Caki2 (cell line): ENCODE data around the gene USP17L29. TPM values are rescaled to one million over a fixed set of nuclear protein-coding genes. Genes with fewer than 3 reads are reported as not detected.
"Not testable (repeated sequence)": the region's sequence is repeated elsewhere in the genome, so short reads cannot be mapped to it uniquely, and the experiment has no call there.

Source experiments
- DNase-seq: peaks from one replicate; pipeline ENCODE4 v3.0.0-alpha.2; 2015; ENCODE audit warnings: low read depth
- in situ Hi-C: cut with HindIII; loops from 2 replicates; pipeline ENCODE4 v1.10.0; 2016; ENCODE audit warnings: low sequenced_read_pairs, low pct_unique_long_range_greater_than_20kb, mixed read lengths
- total RNA-seq: library from RNA; depleted of rRNA; stranded (reverse); fragments of >200 nt; shearing (Covaris generic); gene quantifications from 2 replicates; pipeline ENCODE4 v1.2.3, GENCODE V29; 2014; ENCODE audit warnings: low replicate concordance; rRNA removed

Gene USP17L29, protein sequence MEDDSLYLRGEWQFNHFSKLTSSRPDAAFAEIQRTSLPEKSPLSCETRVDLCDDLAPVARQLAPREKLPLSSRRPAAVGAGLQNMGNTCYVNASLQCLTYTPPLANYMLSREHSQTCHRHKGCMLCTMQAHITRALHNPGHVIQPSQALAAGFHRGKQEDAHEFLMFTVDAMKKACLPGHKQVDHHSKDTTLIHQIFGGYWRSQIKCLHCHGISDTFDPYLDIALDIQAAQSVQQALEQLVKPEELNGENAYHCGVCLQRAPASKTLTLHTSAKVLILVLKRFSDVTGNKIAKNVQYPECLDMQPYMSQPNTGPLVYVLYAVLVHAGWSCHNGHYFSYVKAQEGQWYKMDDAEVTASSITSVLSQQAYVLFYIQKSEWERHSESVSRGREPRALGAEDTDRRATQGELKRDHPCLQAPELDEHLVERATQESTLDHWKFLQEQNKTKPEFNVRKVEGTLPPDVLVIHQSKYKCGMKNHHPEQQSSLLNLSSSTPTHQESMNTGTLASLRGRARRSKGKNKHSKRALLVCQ
- not detected in 2 replicates for total RNA-seq

GRCh38 chr4:9353338-9353737 lies at the start of gene USP17L29:
USP17L29 (plus strand) TSS chr4:9353638; CDS start chr4:9353638, 0 bp downstream.
- DNase-seq, in situ Hi-C loops: not testable (repeated sequence)

DNA sequence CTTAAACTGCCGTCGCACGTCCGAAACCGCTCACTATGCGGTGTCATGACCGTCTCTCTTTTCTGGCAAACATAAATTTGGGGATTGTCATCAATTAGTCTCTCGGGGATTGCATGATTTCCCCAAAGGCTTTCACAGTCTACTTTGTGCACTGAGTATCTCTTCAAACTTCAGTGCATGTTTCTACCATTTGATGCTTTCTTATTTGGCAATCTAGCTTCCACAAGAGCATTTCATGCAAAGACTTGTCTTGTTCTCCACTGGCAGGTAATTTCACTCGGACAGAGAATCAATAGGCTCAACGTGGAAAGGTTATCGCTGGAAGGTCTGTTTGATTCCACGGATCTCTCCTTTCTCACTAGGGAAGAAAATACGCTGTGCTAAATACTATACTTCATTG lies 29.2 kb upstream of the USP17L29 start:
- DNase-seq, in situ Hi-C loops: not testable (repeated sequence)

DNA sequence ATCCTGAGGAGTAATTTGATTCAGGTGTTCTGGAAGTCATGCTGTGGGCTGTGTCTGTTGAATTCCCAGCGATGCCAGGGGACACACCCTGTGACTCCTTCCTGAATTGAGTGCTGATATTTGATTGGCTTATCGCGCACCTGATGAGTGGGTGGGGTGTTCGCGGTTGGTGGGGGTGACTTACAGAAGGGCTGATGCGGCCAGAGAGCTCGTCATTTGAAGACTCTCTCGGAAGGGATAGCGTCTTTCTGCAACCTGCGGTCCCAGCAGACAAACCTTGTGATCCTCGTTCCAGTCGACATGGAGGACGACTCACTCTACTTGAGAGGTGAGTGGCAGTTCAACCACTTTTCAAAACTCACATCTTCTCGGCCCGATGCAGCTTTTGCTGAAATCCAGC lies 28.6 kb upstream of the USP17L29 start, which contains the start of gene USP17L24:
Gene USP17L24, plus strand, starts transcription at position 301 of the 400 bp plus-strand sequence. Its CDS starts 0 bp downstream, at position 301.
- DNase-seq, in situ Hi-C loops: not testable (repeated sequence)

GRCh38 chr4:9329611-9330010 lies 23.8 kb upstream of the USP17L29 start, which contains the start of gene USP17L25:
USP17L25 (plus strand) TSS chr4:9329911; CDS start chr4:9329911, 0 bp downstream.
- DNase-seq, in situ Hi-C loops: not testable (repeated sequence)

DNA sequence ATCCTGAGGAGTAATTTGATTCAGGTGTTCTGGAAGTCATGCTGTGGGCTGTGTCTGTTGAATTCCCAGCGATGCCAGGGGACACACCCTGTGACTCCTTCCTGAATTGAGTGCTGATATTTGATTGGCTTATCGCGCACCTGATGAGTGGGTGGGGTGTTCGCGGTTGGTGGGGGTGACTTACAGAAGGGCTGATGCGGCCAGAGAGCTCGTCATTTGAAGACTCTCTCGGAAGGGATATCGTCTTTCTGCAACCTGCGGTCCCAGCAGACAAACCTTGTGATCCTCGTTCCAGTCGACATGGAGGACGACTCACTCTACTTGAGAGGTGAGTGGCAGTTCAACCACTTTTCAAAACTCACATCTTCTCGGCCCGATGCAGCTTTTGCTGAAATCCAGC lies 19.1 kb upstream of the USP17L29 start, which contains the start of gene USP17L26:
Gene USP17L26, plus strand, starts transcription at position 301 of the 400 bp plus-strand sequence. Its CDS starts 0 bp downstream, at position 301.
- in situ Hi-C loops, DNase-seq: not testable (repeated sequence)

GRCh38 chr4:9339103-9339502 lies 14.3 kb upstream of the USP17L29 start, which contains the start of gene USP17L5:
USP17L5 (plus strand) TSS chr4:9339403; CDS start chr4:9339403, 0 bp downstream.
- DNase-seq, in situ Hi-C loops: not testable (repeated sequence)

GRCh38 chr4:9343848-9344247 lies 9.6 kb upstream of the USP17L29 start, which contains the start of gene USP17L27:
USP17L27 (plus strand) TSS chr4:9344148; CDS start chr4:9344148, 0 bp downstream.
- in situ Hi-C loops, DNase-seq: not testable (repeated sequence)

GRCh38 chr4:9348593-9348992 lies 4.8 kb upstream of the USP17L29 start, which contains the start of gene USP17L28:
USP17L28 (plus strand) TSS chr4:9348893; CDS start chr4:9348893, 0 bp downstream.
- in situ Hi-C loops, DNase-seq: not testable (repeated sequence)

GRCh38 chr4:9350866-9351265 lies 2.6 kb upstream of the USP17L29 start:
- in situ Hi-C loops, DNase-seq: not testable (repeated sequence)

GRCh38 chr4:9362829-9363228 lies 9.4 kb downstream of the USP17L29 start, which contains the start of gene USP17L30:
USP17L30 (plus strand) TSS chr4:9363129; CDS start chr4:9363129, 0 bp downstream.
- in situ Hi-C loops, DNase-seq: not testable (repeated sequence)

- DNase-seq, in situ Hi-C loops: not testable (repeated sequence)
These were observed 26.4 kb downstream of the USP17L29 start for GRCh38 chr4:9379881-9380280.

DNA sequence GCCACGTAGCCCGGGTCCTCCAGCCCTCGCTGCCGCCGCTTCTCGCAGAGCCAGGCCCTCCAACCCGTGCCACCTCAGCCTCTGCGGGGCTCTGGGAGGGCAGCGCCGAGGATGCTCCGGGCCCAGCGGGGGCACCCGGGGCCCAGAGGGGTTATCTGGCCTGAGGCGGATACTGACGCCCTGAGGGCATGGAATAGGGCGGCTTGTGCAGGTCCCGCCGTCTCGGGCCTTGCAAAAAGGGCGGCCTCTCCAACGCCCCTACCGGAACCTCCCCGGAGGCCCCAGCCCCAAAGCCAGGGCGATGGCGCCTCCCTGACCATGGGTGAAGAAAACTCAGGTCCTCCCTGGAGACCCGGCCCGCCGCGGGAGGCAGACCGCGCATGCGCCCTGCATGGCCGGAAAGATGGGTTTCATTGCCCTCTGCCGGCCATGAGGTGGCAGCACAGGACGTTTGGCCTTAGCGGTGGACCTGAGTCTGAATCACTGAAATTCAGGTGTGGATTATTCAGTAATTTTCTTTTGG lies 27.6 kb downstream of the USP17L29 start:
- in situ Hi-C loops = not testable (repeated sequence)
- DNase-seq = peak; percentile 41

DNA sequence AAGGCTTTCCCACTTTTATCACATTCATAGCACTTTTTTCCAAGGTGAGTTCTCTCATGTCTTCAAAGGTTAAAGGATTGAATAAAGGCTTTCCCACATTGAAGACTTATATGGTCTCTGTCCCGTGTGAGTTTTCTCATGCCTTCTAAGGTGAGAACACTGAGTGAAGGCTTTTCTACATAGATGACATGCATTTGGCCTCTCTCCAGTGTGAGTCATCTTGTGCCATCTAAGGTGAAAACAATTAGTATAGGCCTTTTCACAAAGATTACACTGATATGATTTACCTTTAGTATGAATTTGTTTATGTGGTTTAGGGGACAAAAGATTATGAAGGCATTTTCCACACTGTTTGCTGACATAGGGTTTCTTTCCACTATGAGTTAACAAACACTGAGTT lies 30.7 kb downstream of the USP17L29 start:
- in situ Hi-C loops = no loop called here
- no peak for DNase-seq

GRCh38 chr4:9389001-9389400 lies 35.6 kb downstream of the USP17L29 start:
- in situ Hi-C loops, DNase-seq: not testable (repeated sequence)

Other genes with a start within 250 kb of the USP17L29 start
- gene FAM90A26, start 183.2 kb upstream of the USP17L29 start, total RNA-seq = not detected in 2 replicates
- not detected in 2 replicates for gene USP17L10, start 143.0 kb upstream of the USP17L29 start, total RNA-seq
- gene USP17L11, start 138.2 kb upstream of the USP17L29 start, total RNA-seq = not detected in 2 replicates
- gene USP17L12, start 133.5 kb upstream of the USP17L29 start, total RNA-seq = not detected in 2 replicates
- not detected in 2 replicates for gene USP17L13, start 128.7 kb upstream of the USP17L29 start, total RNA-seq
- not detected in 2 replicates for gene USP17L15, start 119.3 kb upstream of the USP17L29 start, total RNA-seq
- gene USP17L17, start 109.8 kb upstream of the USP17L29 start, total RNA-seq = not detected in 2 replicates
- gene USP17L18, start 105.0 kb upstream of the USP17L29 start, total RNA-seq = not detected in 2 replicates
- gene USP17L19, start 100.3 kb upstream of the USP17L29 start, total RNA-seq = not detected in 2 replicates
- not detected in 2 replicates for gene USP17L20, start 95.5 kb upstream of the USP17L29 start, total RNA-seq
- gene USP17L21, start 90.8 kb upstream of the USP17L29 start, total RNA-seq = not detected in 2 replicates
- not detected in 2 replicates for gene USP17L22, start 86.0 kb upstream of the USP17L29 start, total RNA-seq
- not detected in 2 replicates for gene USP17L24, start 28.5 kb upstream of the USP17L29 start, total RNA-seq
- not detected in 2 replicates for gene USP17L25, start 23.7 kb upstream of the USP17L29 start, total RNA-seq
- gene USP17L26, start 19.0 kb upstream of the USP17L29 start, total RNA-seq = not detected in 2 replicates
- not detected in 2 replicates for gene USP17L5, start 14.2 kb upstream of the USP17L29 start, total RNA-seq
- gene USP17L27, start 9.5 kb upstream of the USP17L29 start, total RNA-seq = not detected in 2 replicates
- gene USP17L28, start 4.7 kb upstream of the USP17L29 start, total RNA-seq = not detected in 2 replicates
- not detected in 2 replicates for gene USP17L30, start 9.5 kb downstream of the USP17L29 start, total RNA-seq
- not detected in 2 replicates for gene DEFB131A, start 90.8 kb downstream of the USP17L29 start, total RNA-seq